ENCODE data around the gene MC2R.
"Not testable (repeated sequence)": the region's sequence is repeated elsewhere in the genome, so short reads cannot be mapped to it uniquely, and the experiment has no call there.

Gene MC2R

GRCh38 chr18:13893418-13893760 lies 21.9 kb downstream of the MC2R start:
- DNase-seq (ENCODE audit: low spot score) = no peak

GRCh38 chr18:13892098-13892497 lies 23.2 kb downstream of the MC2R start:
- no peak for DNase-seq (ENCODE audit: low spot score)

GRCh38 chr18:13890761-13891361 lies 24.5 kb downstream of the MC2R start:
- no peak for DNase-seq (ENCODE audit: low spot score)

- no peak for DNase-seq (ENCODE audit: low spot score)
Measured at GRCh38 chr18:13889671-13890070, 25.7 kb downstream of the MC2R start.

- DNase-seq (ENCODE audit: low spot score) = no peak
Measured at GRCh38 chr18:13888191-13888716, 27.1 kb downstream of the MC2R start.

GRCh38 chr18:13885009-13885408 lies 30.3 kb downstream of the MC2R start:
- no peak for DNase-seq (ENCODE audit: low spot score)

- DNase-seq (ENCODE audit: low spot score) = no peak
Measured at GRCh38 chr18:13879937-13880336, 35.4 kb downstream of the MC2R start.

GRCh38 chr18:13879492-13879891 lies 35.8 kb downstream of the MC2R start:
- DNase-seq (ENCODE audit: low spot score) = no peak

GRCh38 chr18:13878857-13879256 lies 36.5 kb downstream of the MC2R start:
- no peak for DNase-seq (ENCODE audit: low spot score)

- DNase-seq (ENCODE audit: low spot score) = no peak
Measured at GRCh38 chr18:13877157-13877556, 38.2 kb downstream of the MC2R start.

- no peak for DNase-seq (ENCODE audit: low spot score)
Measured at GRCh38 chr18:13874558-13874957, 40.8 kb downstream of the MC2R start.

GRCh38 chr18:13872932-13873331 lies 42.4 kb downstream of the MC2R start:
- DNase-seq (ENCODE audit: low spot score) = no peak

GRCh38 chr18:13872373-13872772 lies 43.0 kb downstream of the MC2R start:
- DNase-seq (ENCODE audit: low spot score) = no peak

GRCh38 chr18:13871701-13872100 lies 43.6 kb downstream of the MC2R start:
- DNase-seq (ENCODE audit: low spot score) = no peak

GRCh38 chr18:13868501-13869271 lies 46.6 kb downstream of the MC2R start:
- no peak for DNase-seq (ENCODE audit: low spot score)

GRCh38 chr18:13862898-13863297 lies 52.4 kb downstream of the MC2R start:
- not testable (repeated sequence) for DNase-seq (ENCODE audit: low spot score)

GRCh38 chr18:13849791-13850190 lies 65.5 kb downstream of the MC2R start:
- no peak for DNase-seq (ENCODE audit: low spot score)

- no peak for DNase-seq (ENCODE audit: low spot score)
Measured at GRCh38 chr18:13836559-13836958, 78.8 kb downstream of the MC2R start.

GRCh38 chr18:13835202-13835601 lies 80.1 kb downstream of the MC2R start:
- DNase-seq (ENCODE audit: low spot score) = no peak

- DNase-seq (ENCODE audit: low spot score) = no peak
Measured at GRCh38 chr18:13834496-13835015, 80.8 kb downstream of the MC2R start.

All from hepatic stellate cell (primary cell).